NOMO-1 treated with dmso at 0.1 percent for 144 hours (cell line): ENCODE measurements around the gene ACSM5.
"Not testable (repeated sequence)": the region's sequence is repeated elsewhere in the genome, so short reads cannot be mapped to it uniquely, and the experiment has no call there.

ENCODE experiments used
- DNase-seq: peaks from one replicate; lab custom pipeline; 2025; ENCODE audit not compliant: unreplicated experiment; lab: John Stamatoyannopoulos, UW

Gene ACSM5

GRCh38 chr16:20441859-20442258 lies 32.5 kb downstream of the ACSM5 start:
- DNase-seq, result not testable (repeated sequence)

- not testable (repeated sequence) for DNase-seq
Observed at GRCh38 chr16:20446652-20447393, 37.5 kb downstream of the ACSM5 start.

- DNase-seq, result not testable (repeated sequence)
Observed at GRCh38 chr16:20451364-20451763, 42.0 kb downstream of the ACSM5 start, which contains the start of gene ACSM2A. Gene ACSM2A (plus strand): TSS chr16:20451521. CDS start chr16:20460115, 8,594 bp downstream.

GRCh38 chr16:20453633-20454032 lies 44.3 kb downstream of the ACSM5 start:
- DNase-seq, result not testable (repeated sequence)

GRCh38 chr16:20459227-20459626 lies 49.9 kb downstream of the ACSM5 start:
- DNase-seq, result not testable (repeated sequence)

- DNase-seq, result not testable (repeated sequence)
Observed at GRCh38 chr16:20460313-20460712, 51.0 kb downstream of the ACSM5 start.

- not testable (repeated sequence) for DNase-seq
Observed at GRCh38 chr16:20468954-20469353, 59.6 kb downstream of the ACSM5 start.

GRCh38 chr16:20469930-20470329 lies 60.6 kb downstream of the ACSM5 start:
- DNase-seq, result not testable (repeated sequence)

GRCh38 chr16:20470732-20471131 lies 61.4 kb downstream of the ACSM5 start:
- not testable (repeated sequence) for DNase-seq

GRCh38 chr16:20477188-20477744 lies 67.9 kb downstream of the ACSM5 start:
- DNase-seq, result not testable (repeated sequence)

- DNase-seq, result not testable (repeated sequence)
Observed at GRCh38 chr16:20483989-20484388, 74.7 kb downstream of the ACSM5 start.

- DNase-seq, result no peak
Observed at GRCh38 chr16:20484726-20485125, 75.4 kb downstream of the ACSM5 start.

GRCh38 chr16:20485408-20485807 lies 76.1 kb downstream of the ACSM5 start:
- DNase-seq, result no peak
